ENCODE data around the gene DTD1. TPM values are rescaled to one million over a fixed set of nuclear protein-coding genes. Genes with fewer than 3 reads are reported as not detected.

DTD1 gene
- 10 to 100 TPM; 23.0 to 33.6 (median 29.9) TPM for polyA plus RNA-seq (ENCODE audit: insufficient read length in 4 of 4)

DNA sequence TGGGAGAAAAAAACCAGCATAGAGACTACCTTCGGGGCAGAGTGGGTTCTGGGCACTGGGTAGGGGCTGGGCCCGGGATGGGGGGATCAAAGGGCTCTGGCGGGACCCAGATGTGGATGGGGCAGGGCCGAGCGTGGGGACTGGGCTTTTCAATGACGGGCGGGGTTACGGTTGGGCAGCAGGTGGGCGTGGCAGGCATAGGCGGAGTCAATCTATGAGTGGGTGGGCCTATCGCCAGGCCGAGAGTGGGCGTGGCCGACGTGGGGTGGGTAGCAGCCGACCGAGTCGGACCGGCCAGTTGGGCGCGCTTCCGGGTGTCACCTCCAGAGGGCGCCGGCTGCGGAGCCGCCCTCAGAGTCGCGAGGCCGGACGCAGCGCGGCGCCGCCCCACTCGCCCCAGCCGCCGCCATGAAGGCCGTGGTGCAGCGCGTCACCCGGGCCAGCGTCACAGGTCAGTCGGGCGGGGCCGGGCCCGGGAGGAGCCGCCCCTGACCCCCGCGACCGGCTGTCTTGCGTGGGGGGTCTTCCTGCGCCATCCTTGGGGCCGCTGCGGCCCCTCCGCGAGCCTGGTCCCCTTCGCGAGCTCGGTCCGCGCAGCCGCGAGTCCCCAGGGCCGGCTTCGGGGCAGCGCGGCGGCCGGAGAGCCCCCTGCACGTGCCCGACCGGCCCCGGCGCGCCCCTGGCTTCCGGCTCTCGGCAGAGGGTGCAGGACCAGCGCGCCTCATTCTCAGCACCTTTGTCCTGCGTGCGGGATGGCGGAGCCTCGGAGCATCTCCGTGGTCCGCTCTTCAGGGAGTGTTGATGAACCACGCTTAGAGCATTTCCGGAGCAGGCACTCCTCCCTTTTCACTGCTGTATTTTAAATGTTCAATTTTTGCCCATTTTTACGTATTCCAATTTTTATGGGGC lies at the start of gene DTD1:
Gene DTD1 (plus strand): TSS at position 390 of the 909 bp plus-strand sequence. CDS start 19 bp downstream, at position 409.
- peak in 3 of 4 donors; percentile 64 to 68 (median 68) for DNase-seq (ENCODE audit: low read depth in 4 of 4, low spot score in 2 of 4)

GRCh38 chr20:18541741-18542140 lies 46.1 kb upstream of the DTD1 start:
- no peak for DNase-seq (ENCODE audit: low read depth in 4 of 4, low spot score in 2 of 4)

- no peak for DNase-seq (ENCODE audit: low read depth in 4 of 4, low spot score in 2 of 4)
Measured at GRCh38 chr20:18543216-18543615, 44.6 kb upstream of the DTD1 start.

- DNase-seq (ENCODE audit: low read depth in 4 of 4, low spot score in 2 of 4), result no peak
Measured at GRCh38 chr20:18543932-18544331, 43.9 kb upstream of the DTD1 start.

DNA sequence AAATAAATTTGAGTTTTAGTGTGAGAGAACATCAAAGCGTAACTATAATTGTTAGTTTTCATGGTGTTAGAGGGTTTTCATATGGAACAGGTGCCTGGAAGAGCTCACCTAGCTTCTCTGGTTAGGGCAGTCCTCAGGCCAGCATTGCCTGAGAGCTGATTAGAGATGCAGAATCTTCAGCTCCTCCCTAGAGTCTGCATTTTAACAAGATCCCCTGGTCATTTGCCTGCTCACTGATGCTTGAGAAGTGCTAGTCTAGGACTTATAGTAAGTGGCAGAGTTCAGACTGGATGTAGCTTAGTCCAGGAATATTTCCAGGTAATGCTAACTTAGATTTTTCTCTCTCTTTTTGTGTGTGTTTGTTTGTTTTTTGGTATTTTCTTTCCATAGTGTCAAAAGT lies 42.3 kb upstream of the DTD1 start:
- no peak for DNase-seq (ENCODE audit: low read depth in 4 of 4, low spot score in 2 of 4)

DNA sequence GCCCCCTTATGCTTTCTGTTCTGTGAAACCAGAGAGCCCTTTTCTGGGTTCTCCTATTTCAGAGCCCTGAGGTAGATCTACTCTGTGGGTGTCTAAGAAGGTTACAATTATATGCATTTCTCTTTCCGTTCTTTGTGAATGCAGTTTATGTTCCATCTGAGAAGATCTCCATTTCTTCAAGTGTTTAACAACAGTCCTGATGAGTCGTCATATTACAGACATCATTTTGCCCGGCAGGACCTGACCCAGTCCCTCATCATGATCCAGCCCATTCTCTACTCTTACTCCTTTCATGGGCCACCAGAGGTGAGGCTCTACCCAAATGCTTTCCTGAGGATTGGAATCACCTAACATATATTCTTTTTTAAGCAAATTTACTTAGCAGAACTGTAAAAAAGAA lies 39.4 kb upstream of the DTD1 start:
- no peak for DNase-seq (ENCODE audit: low read depth in 4 of 4, low spot score in 2 of 4)

DNA sequence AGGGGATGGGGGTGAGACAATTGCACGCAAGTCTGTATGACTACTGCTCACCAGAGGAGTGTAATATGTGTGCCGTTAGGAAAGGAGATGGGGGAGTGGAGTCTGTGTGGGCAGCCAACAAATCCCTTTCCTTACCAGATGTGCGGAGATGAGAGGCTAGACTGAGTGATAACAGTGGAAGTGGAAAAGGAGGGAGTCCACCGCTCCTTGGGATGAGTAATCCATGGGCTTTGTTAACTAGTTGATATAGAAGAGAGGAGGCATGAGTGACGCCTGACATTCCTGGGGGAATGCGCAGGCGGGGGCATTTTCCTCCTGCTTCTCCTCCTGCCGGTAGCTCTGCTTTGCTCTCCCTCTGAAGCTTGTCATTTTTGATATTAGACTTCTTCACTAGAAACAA lies 34.1 kb upstream of the DTD1 start:
- DNase-seq (ENCODE audit: low read depth in 4 of 4, low spot score in 2 of 4), result no peak

- DNase-seq (ENCODE audit: low read depth in 4 of 4, low spot score in 2 of 4), result peak; percentile 76 to 90 (median 84)
Measured at GRCh38 chr20:18566892-18567738, 20.7 kb upstream of the DTD1 start, which contains the start of gene SMIM26. Gene SMIM26, plus strand, starts transcription at chr20:18567432. Its CDS starts 47 bp downstream, at chr20:18567479.

DNA sequence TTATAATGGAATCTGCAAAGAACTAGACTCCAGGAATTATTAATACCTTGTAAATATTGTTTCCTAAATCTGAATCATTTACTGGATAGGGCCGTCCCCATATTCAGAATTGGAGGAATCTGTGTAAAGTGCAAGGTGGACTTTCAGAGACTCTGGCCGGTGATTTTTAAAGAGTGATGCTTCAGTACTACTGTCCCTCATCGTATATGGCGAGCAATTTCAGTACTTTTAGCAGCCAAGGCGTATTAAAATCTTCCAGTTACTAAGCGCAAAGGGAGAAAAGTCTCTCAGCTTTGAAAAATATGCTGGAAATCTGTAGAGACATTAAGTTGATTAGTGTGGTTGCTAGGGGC lies 20.1 kb upstream of the DTD1 start:
- DNase-seq (ENCODE audit: low read depth in 4 of 4, low spot score in 2 of 4), result peak in 1 of 4 donors; percentile 27

DNA sequence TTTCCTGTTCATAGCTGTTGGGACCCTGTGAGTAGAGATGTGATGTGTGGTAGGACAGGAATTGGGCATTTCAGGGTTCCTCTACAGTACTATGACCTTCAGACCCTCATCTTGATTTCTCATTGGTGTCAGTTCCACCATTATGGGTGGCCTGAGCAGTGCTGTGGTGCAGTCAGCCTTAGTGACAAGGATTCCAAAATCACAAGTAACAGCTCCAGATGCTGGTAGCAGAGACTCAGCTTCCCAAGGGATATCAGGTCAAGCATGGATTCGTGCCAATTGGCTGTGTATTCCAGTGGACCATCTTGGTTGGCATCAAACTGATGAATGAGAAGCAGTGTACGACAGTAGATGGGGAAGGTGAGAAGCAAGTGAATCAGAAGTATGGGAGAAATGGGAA lies 16.8 kb upstream of the DTD1 start:
- DNase-seq (ENCODE audit: low read depth in 4 of 4, low spot score in 2 of 4), result no peak

DNA sequence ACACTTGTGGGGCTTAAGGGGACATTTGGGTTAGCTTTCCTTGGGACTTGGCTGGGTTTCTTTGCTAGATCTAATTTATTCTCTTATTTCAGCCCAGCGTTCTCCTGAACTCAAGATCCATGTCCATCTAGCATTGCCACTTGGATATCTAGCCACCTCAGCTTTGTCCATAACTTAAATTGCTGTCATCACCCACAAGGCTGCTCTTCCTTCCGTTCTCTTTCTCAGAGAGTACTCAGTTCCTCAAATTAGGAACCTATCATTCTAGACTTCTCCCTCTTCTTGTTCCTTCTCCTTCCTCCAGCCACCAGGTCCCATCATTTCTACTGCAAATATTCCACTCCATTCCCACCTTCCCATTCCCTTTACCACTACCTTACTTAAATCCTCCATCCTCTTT lies 16.3 kb upstream of the DTD1 start:
- DNase-seq (ENCODE audit: low read depth in 4 of 4, low spot score in 2 of 4), result no peak

DNA sequence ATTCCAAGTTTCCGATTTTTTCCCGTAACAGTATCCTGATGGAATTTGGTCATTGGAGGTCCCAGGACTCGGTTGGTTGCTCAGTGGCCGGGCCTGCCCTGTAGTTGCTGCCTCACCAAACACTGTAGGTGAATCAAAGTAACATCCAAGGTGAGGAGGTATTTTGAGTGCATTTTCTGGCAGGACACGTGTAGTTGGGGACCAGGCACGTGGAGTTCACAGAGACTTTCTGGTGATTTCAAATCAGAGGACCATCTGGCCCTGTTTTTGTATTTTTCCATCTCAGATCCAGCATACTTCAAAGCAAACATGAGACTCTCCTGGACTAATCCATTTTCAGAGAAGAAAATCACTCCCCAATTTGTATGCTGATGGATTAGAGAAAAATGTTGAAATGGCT lies 9.9 kb upstream of the DTD1 start:
- no peak for DNase-seq (ENCODE audit: low read depth in 4 of 4, low spot score in 2 of 4)

DNA sequence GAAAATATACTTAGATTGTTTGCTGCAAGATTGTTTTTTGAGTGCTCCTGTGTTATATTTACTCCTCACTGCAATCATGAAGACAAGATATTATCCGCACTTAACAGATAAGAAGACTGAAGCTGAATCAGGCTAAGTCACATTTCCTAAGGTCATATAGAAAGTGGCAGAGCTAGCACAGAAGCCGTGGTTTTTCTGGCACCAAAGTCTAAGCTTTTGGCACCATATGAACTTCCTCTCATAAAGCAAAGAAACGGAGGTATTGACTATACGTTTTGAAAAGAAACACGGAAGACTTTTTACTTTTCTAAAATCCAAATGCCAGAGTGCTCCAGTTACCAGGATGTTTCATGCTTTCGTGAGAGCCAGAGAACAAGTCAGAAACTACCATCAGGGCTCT lies 9.3 kb upstream of the DTD1 start:
- no peak for DNase-seq (ENCODE audit: low read depth in 4 of 4, low spot score in 2 of 4)

- DNase-seq (ENCODE audit: low read depth in 4 of 4, low spot score in 2 of 4), result no peak
Measured at GRCh38 chr20:18580012-18580411, 7.8 kb upstream of the DTD1 start.

DNA sequence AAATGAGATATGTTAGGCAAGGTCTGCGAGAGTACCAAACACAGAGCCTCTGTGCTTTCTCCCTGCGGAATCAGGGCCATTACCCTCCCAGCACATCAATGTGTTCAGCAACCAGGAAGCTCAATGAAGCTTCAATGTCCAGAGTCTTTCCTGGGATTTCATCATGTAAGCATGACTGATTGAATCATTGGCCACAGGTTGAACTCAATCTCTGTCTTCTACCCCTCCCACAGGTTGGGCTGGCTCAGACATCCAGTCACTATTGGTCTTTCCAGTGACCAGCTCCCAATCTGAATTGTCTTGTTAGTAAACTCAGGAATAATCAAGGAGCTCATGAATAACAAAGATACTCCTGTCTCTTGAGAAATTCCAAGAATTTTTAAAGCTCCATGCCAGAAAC lies 2.7 kb upstream of the DTD1 start:
- no peak for DNase-seq (ENCODE audit: low read depth in 4 of 4, low spot score in 2 of 4)

DNA sequence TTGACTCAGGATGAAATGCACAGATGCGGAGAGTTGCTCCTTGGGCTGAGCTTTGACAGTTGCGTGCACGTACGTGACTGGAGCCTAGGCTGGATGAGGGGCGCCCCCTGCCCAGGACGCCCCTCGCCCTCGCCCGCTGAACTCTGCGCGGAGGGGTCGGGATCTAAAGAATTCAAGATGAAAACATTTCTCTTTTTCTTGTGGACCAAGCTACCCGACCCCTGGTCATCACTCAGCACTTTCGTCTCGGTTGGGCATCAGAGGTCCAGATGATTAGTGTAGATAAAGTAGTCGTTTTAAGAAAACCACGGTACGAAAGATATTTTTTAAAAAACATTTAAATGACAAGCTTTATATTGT lies 700 bp downstream of the DTD1 start:
- DNase-seq (ENCODE audit: low read depth in 4 of 4, low spot score in 2 of 4), result no peak

GRCh38 chr20:18589941-18590674 lies 2.3 kb downstream of the DTD1 start:
- no peak for DNase-seq (ENCODE audit: low read depth in 4 of 4, low spot score in 2 of 4)

- DNase-seq (ENCODE audit: low read depth in 4 of 4, low spot score in 2 of 4), result no peak
Measured at GRCh38 chr20:18596270-18596669, 8.4 kb downstream of the DTD1 start.

GRCh38 chr20:18609741-18610140 lies 21.9 kb downstream of the DTD1 start:
- DNase-seq (ENCODE audit: low read depth in 4 of 4, low spot score in 2 of 4), result no peak

- DNase-seq (ENCODE audit: low read depth in 4 of 4, low spot score in 2 of 4), result no peak
Measured at GRCh38 chr20:18611492-18611891, 23.6 kb downstream of the DTD1 start.

DNA sequence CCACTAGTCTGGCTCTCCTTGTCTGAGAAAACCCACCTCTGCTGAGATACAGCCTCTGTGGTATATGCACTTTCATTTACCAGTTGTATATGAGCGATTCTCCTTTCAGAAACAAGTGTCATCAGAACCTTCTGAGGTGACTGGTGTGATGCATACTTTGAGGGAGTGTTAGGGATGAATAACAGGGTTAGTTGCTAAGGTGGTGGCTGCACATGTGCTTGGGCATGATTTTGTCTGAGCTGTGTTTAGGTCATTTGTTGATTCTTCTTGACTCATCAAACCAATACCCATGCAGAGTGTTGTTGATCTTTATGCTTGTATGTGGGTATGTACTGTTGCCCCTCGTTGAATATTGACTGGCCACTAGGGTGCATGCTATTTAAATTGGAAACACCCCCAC lies 25.7 kb downstream of the DTD1 start:
- no peak for DNase-seq (ENCODE audit: low read depth in 4 of 4, low spot score in 2 of 4)

All from left renal cortex interstitium (tissue), 4 donors.